Activated B cell treated with CpG ODN at 0.5 μM for 24 hours (primary cell): ENCODE results near the gene UQCC2. TPM values are rescaled to one million over a fixed set of nuclear protein-coding genes. Genes with fewer than 3 reads are reported as not detected.

Experiments
- ATAC-seq: fragments of 200-7000 bp; cut with Tn5 transposase; one replicate; pipeline ENCODE4 v1.10.0; 2021; ENCODE audit warnings: low read depth, mild to moderate bottlenecking, moderate library complexity
- CTCF ChIA-PET: fragments of 350-600 bp; sonication (Branson Sonifier 250); formaldehyde crosslinking; loops from one replicate; lab custom pipeline; 2021; ENCODE audit warnings: antibody characterized with exemption; lab: Charles Lee
- POLR2A ChIA-PET: fragments of 350-600 bp; sonication (Branson Sonifier 250); formaldehyde crosslinking; loops from one replicate; lab custom pipeline; 2021; ENCODE audit warnings: antibody characterized with exemption; lab: Charles Lee
- DNase-seq: peaks from one replicate; pipeline ENCODE4 v3.0.0; 2022
- H3K27ac Mint-ChIP-seq: one replicate; pipeline ENCODE4 v1.8.0; 2020; ENCODE audit warnings: mixed read lengths
- H3K27me3 Mint-ChIP-seq: one replicate; pipeline ENCODE4 v1.8.0; 2021; ENCODE audit warnings: mixed read lengths
- H3K36me3 Mint-ChIP-seq: one replicate; pipeline ENCODE4 v1.8.0; 2021; ENCODE audit warnings: low read depth, mixed read lengths
- H3K4me1 Mint-ChIP-seq: one replicate; pipeline ENCODE4 v1.8.0; 2021; ENCODE audit warnings: mixed read lengths
- H3K4me3 Mint-ChIP-seq: one replicate; pipeline ENCODE4 v1.8.0; 2020; ENCODE audit warnings: mild to moderate bottlenecking, mixed read lengths
- H3K9me3 Mint-ChIP-seq: one replicate; pipeline ENCODE4 v1.8.0; 2020; ENCODE audit warnings: mixed read lengths
- intact Hi-C: fragments of 100-400 bp; cut with micrococcal nuclease; formaldehyde crosslinking; loops from one replicate; pipeline ENCODE4 v1.15.1; 2024
- total RNA-seq: library from RNA; stranded (reverse); gene quantifications from 2 replicates; pipeline ENCODE4 v1.2.3, GENCODE V29; 2022
- TF ChIP-seq, protein P1 (sequence below): fragments of 200-600 bp; IDR thresholded peaks from one replicate; pipeline ENCODE4 v1.8.0; 2022; ENCODE audit warnings: antibody characterized with exemption, mild to moderate bottlenecking

UQCC2 gene
- total RNA-seq, 1 donor from 2014 or later = 26.2 TPM

DNA sequence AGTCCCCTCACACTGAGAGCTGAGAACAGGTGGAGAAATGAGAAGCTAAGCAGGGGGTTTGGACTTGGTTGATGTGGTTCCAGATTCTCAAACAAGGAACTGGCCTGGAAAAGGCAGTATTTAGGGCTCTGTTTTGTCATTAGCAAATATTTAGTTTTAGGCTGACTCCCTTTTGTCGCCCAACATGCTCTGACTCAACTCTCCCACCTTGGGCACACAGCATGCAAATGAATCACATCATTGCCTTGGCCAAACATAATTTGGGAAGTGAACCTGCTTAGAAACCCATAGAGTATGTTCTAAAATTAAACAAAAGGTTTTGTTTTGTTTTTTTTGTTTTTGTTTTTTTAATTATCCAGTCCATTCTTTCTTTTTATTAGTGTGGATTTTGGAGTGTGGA is 9.5 kb upstream of the UQCC2 start:
- TF ChIP-seq, protein P1, sequence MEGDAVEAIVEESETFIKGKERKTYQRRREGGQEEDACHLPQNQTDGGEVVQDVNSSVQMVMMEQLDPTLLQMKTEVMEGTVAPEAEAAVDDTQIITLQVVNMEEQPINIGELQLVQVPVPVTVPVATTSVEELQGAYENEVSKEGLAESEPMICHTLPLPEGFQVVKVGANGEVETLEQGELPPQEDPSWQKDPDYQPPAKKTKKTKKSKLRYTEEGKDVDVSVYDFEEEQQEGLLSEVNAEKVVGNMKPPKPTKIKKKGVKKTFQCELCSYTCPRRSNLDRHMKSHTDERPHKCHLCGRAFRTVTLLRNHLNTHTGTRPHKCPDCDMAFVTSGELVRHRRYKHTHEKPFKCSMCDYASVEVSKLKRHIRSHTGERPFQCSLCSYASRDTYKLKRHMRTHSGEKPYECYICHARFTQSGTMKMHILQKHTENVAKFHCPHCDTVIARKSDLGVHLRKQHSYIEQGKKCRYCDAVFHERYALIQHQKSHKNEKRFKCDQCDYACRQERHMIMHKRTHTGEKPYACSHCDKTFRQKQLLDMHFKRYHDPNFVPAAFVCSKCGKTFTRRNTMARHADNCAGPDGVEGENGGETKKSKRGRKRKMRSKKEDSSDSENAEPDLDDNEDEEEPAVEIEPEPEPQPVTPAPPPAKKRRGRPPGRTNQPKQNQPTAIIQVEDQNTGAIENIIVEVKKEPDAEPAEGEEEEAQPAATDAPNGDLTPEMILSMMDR = no peak
- no peak overlapping the region for H3K4me3 Mint-ChIP-seq

DNA sequence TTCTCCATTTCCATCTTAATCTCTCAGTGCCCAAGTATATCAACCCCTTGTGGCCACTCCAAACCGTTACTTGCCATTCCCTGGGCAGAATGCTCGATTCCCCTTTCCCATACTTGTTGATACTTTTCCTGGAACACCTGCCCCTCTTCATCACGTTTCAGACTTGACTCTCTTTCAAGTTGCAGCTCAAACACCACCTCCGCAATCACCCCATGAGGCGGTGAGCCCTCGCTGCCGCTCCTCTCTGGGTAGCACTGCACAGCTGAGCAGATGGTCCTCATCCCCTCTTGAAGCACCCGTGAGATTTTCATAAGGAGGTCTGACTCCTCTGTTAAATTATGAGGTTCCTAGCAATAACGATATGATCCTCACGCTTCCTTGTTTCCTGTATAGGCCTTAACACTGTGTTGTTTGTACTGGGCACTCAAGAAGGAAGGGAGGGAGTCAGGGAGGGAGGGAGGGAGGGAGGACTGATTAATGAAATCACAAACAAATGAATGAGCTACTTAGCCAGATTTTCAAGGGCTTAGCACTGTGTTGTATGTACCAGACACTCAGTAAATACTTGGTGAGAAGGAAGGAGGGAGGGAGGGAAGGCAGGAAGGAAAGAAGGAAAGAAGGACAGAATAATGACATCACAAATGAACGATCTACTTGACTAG is 8.0 kb upstream of the UQCC2 start:
- ChIA-PET CTCF (no interaction called here), POLR2A (no interaction called here)
- H3K4me1 Mint-ChIP-seq = peaks cover 29% of the 10 kb centered on the region
- ATAC-seq = no peak
- no peak for DNase-seq
- no peak overlapping the region for H3K4me3 Mint-ChIP-seq
- intact Hi-C loops = no loop called here
- TF ChIP-seq, protein P1 = no peak
- peaks cover 9% of the 10 kb centered on the region for H3K27me3 Mint-ChIP-seq
- H3K36me3 Mint-ChIP-seq = no peaks in the 10 kb centered on the region
- H3K27ac Mint-ChIP-seq = no peak overlapping the region
- no peaks in the 10 kb centered on the region for H3K9me3 Mint-ChIP-seq

More for the DNA sequence above, 9.5 kb upstream of the UQCC2 start:
- peaks cover 30% of the 10 kb centered on the region for H3K4me1 Mint-ChIP-seq
- CTCF ChIA-PET = no interaction called here
- peak; percentile 81 for ATAC-seq
- no peaks in the 10 kb centered on the region for H3K9me3 Mint-ChIP-seq
- H3K27ac Mint-ChIP-seq = no peak overlapping the region
- DNase-seq = no peak
- POLR2A ChIA-PET = interaction anchor here (1.2 kb wide), 1 partner anchor 10 kb away, joined by 3 read pairs; the partner anchor contains the start of gene UQCC2
- no peaks in the 10 kb centered on the region for H3K36me3 Mint-ChIP-seq
- peaks cover 15% of the 10 kb centered on the region for H3K27me3 Mint-ChIP-seq
- intact Hi-C loops = loop anchor here (1.0 kb wide), 1 partner anchor 10 kb away; the partner anchor contains the start of gene UQCC2

DNA sequence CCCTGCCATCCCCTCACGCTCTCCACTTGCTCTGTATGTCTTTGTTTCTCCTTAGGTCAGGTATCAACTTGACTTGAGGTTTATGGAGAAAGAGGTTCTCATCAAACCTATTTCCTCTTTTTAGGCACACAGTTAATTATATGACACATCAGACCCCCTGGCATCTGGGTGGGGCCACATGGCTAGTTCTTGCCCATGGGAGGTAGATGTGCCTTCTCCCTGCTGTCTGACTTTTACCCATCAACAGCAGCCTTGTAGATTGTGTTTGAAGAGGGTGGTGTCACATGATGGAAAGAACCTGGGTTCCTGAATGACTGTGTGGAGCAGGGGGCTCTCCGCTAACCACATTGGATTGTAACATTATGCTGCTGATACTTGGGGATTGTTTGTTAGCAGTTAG is 7.2 kb upstream of the UQCC2 start:
- intact Hi-C loops = no loop called here
- no peak overlapping the region for H3K27ac Mint-ChIP-seq
- no peaks in the 10 kb centered on the region for H3K36me3 Mint-ChIP-seq
- DNase-seq = no peak
- ChIA-PET CTCF (no interaction called here), POLR2A (interaction anchor here (0.6 kb wide), 1 partner anchor 708 kb away, joined by 7 read pairs; no protein-coding TSS in a partner anchor)
- H3K4me1 Mint-ChIP-seq = peaks cover 29% of the 10 kb centered on the region
- TF ChIP-seq, protein P1 = no peak
- no peak for ATAC-seq
- H3K4me3 Mint-ChIP-seq = no peak overlapping the region
- H3K27me3 Mint-ChIP-seq = peaks cover 5% of the 10 kb centered on the region
- H3K9me3 Mint-ChIP-seq = no peaks in the 10 kb centered on the region

DNA sequence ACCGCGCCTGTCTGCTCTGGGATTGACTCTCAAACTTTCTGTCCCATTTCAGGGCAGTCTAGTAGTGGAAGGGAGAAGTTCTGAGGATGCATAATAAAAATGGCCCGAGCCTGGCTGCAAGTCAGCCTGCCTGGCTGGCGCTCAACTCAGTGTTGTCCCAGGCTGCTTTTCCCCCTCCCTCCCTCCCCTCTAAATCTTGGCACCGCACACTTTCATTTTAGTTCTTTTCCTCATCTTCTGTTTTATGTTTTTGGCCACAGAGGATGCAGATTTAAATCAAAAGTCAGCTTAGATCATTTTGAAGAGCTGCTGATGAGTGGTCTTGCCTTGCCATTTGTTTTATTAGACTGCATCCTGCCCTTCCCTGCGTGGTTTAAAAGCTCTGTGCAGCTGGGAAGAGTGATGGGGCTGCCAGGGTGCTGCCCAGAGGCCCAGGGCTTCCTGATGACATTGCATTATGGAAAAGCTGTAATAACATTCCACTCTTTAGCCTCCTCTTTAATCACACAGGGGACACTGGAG is 6.5 kb upstream of the UQCC2 start:
- intact Hi-C loops = no loop called here
- CTCF ChIA-PET = no interaction called here

More for the DNA sequence above, 6.5 kb upstream of the UQCC2 start:
- Mint-ChIP-seq H3K4me3 (no peak overlapping the region), H3K36me3 (no peaks in the 10 kb centered on the region), H3K27ac (no peak overlapping the region), H3K4me1 (peaks cover 31% of the 10 kb centered on the region), H3K27me3 (peaks cover 2% of the 10 kb centered on the region), H3K9me3 (no peaks in the 10 kb centered on the region)
- no peak for ATAC-seq
- no peak for DNase-seq
- POLR2A ChIA-PET = interaction anchor here (0.6 kb wide), 2 partner anchors 36 to 709 kb away, joined by 4 to 7 read pairs; no protein-coding TSS in a partner anchor
- TF ChIP-seq, protein P1 = no peak
